PFSK-1 (cell line): ENCODE measurements around the gene TECTB.

Experiments
- FOXP2 ChIP-seq: optimal IDR thresholded peaks from 2 replicates; pipeline ENCODE3; 2011; ENCODE audit warnings: borderline replicate concordance, control low read depth, inconsistent platforms; ENCODE audit not compliant: insufficient read depth; ENCODE audit errors: extremely low read length, extremely low read depth
- POLR2AphosphoS5 ChIP-seq: IDR thresholded peaks from 2 replicates; pipeline ENCODE4 v1.6.1; 2012; ENCODE audit warnings: low read depth, mild to moderate bottlenecking, control low read depth, low read length, moderate library complexity
- REST ChIP-seq, 2 experiments: IDR thresholded peaks; 2 replicates each; pipeline versions ENCODE4 v1.6.1 to v1.8.0; 2011 to 2012; ENCODE audit warnings: low read depth in 2 of 2, low read length in 2 of 2, control low read depth in 1 of 2, inconsistent platforms in 1 of 2, mild to moderate bottlenecking in 1 of 2, moderate library complexity in 1 of 2; ENCODE audit not compliant: insufficient read depth in 1 of 2
- SIN3A ChIP-seq: IDR thresholded peaks from 2 replicates; pipeline ENCODE4 v1.6.1; 2012; ENCODE audit warnings: mild to moderate bottlenecking, low read length, moderate library complexity, borderline replicate concordance; ENCODE audit not compliant: insufficient read depth
- TAF1 ChIP-seq: IDR thresholded peaks from 2 replicates; pipeline ENCODE4 v1.6.1; 2012; ENCODE audit warnings: low read length, control low read depth, borderline replicate concordance; ENCODE audit not compliant: insufficient read depth

DNA sequence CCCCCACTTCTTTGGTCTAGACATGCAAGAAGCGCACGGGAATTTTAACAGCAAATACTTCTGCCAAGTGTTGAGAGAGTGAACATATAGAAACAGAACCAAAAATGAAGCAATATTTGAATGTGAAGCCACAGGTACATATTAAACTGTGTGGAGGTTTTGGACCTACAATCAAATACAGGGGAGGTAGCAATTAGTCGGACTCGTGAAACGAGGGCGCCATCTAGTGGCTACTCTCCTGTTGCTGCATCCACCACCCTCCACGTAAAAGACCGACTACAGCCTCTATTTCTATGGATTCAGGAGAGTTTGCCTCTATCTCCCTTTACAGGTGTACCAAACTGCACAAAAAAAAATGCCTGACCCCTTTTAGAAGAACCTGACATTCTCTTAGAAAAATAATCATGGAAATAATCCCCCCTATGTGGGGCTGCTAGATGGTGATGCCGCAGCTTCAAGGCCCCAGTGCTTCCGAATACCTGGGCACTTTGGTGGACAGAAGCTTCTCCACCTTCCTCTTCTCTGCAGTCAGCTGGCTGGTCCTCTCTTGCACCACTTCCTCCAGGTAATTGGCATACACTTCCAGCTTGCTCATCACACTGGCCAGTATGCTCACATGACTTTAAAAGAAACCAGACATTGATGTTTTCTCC, 31.7 kb downstream of the TECTB start:
- TF ChIP-seq REST (IDR thresholded peaks at IDR 0.05; ENCODE audit: insufficient read depth in 1 of 2, low read depth in 2 of 2, low read length in 2 of 2) (no peak), POLR2AphosphoS5 (no peak), TAF1 (no peak), SIN3A (no peak), FOXP2 (no peak)
